ENCODE data around the gene U2AF2.

DNA sequence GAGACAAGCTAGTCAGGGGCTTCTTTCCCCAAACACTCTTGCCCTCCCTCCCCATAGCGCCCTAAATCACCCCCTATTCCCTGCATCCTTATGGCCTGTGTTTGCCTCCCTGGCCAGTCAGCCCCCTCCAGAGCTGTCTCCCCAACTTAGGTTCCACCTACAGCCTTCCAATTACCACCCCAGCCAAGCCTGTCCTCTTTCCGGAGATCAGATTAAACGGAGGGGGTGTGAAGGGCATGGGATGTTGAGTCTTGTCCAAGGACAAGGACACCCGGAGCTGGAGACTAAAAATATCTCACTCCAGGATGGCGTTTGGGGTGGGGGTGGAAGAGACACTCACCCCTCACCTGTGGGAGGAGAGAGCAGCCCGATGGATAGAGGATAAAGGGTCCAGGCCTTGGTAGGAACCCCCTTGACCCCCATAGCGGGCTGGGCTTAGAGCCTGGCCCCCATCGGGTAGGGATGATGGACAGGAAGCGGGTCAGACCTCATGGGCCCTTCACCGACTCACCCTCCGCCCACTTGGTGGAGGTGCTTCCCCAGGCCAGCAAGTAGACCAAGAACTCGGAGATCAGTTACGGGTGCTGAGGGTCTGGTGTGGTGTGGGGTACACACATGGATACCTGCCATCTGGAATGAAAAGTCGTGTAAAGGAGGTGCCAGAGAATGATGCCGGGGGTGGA, 43.4 kb upstream of the U2AF2 start:
- TF ChIP-seq POLR2A (IDR thresholded peaks at IDR 0.05) (no peak), EP300 (IDR thresholded peaks at IDR 0.05) (no peak), POLR2AphosphoS5 (IDR thresholded peaks at IDR 0.05) (no peak)
- TF ChIP-seq, protein P1, sequence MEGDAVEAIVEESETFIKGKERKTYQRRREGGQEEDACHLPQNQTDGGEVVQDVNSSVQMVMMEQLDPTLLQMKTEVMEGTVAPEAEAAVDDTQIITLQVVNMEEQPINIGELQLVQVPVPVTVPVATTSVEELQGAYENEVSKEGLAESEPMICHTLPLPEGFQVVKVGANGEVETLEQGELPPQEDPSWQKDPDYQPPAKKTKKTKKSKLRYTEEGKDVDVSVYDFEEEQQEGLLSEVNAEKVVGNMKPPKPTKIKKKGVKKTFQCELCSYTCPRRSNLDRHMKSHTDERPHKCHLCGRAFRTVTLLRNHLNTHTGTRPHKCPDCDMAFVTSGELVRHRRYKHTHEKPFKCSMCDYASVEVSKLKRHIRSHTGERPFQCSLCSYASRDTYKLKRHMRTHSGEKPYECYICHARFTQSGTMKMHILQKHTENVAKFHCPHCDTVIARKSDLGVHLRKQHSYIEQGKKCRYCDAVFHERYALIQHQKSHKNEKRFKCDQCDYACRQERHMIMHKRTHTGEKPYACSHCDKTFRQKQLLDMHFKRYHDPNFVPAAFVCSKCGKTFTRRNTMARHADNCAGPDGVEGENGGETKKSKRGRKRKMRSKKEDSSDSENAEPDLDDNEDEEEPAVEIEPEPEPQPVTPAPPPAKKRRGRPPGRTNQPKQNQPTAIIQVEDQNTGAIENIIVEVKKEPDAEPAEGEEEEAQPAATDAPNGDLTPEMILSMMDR (IDR thresholded peaks at IDR 0.05), result no peak

All from stomach (tissue), 4 donors.